Measurements from ENCODE around the gene XYLT1.
"Not testable (repeated sequence)": the region's sequence is repeated elsewhere in the genome, so short reads cannot be mapped to it uniquely, and the experiment has no call there.

The XYLT1 gene

GRCh38 chr16:17482341-17482740 lies 11.6 kb upstream of the XYLT1 start:
- DNase-seq, result not testable (repeated sequence)

GRCh38 chr16:17481736-17482135 lies 11.0 kb upstream of the XYLT1 start:
- no peak for DNase-seq

- DNase-seq, result not testable (repeated sequence)
These were observed 6.4 kb upstream of the XYLT1 start for GRCh38 chr16:17477260-17477545.

GRCh38 chr16:17476414-17477259 lies 5.9 kb upstream of the XYLT1 start:
- no peak for DNase-seq

- no peak for DNase-seq
These were observed 4.3 kb upstream of the XYLT1 start for GRCh38 chr16:17475104-17475503.

- no peak for DNase-seq
These were observed 3.8 kb upstream of the XYLT1 start for GRCh38 chr16:17474572-17474971.

GRCh38 chr16:17474037-17474436 lies 3.3 kb upstream of the XYLT1 start:
- no peak for DNase-seq

- DNase-seq, result no peak
These were observed 1.1 kb upstream of the XYLT1 start for GRCh38 chr16:17471719-17472461.

GRCh38 chr16:17470182-17470907 lies 415 bp downstream of the XYLT1 start:
- peak; percentile 22 for DNase-seq

GRCh38 chr16:17469741-17470181 lies 999 bp downstream of the XYLT1 start:
- no peak for DNase-seq

- DNase-seq, result no peak
These were observed 1.6 kb downstream of the XYLT1 start for GRCh38 chr16:17469011-17469740.

GRCh38 chr16:17468611-17469010 lies 2.1 kb downstream of the XYLT1 start:
- no peak for DNase-seq

GRCh38 chr16:17467923-17468540 lies 2.7 kb downstream of the XYLT1 start:
- DNase-seq, result no peak

- no peak for DNase-seq
These were observed 3.9 kb downstream of the XYLT1 start for GRCh38 chr16:17466876-17467275.

GRCh38 chr16:17465460-17465859 lies 5.3 kb downstream of the XYLT1 start:
- DNase-seq, result no peak

GRCh38 chr16:17463335-17463734 lies 7.4 kb downstream of the XYLT1 start:
- no peak for DNase-seq

- no peak for DNase-seq
These were observed 8.6 kb downstream of the XYLT1 start for GRCh38 chr16:17461951-17462729.

- DNase-seq, result no peak
These were observed 9.9 kb downstream of the XYLT1 start for GRCh38 chr16:17460890-17461289.

GRCh38 chr16:17459903-17460521 lies 10.7 kb downstream of the XYLT1 start:
- no peak for DNase-seq

GRCh38 chr16:17457997-17458396 lies 12.8 kb downstream of the XYLT1 start:
- no peak for DNase-seq

- DNase-seq, result no peak
These were observed 13.2 kb downstream of the XYLT1 start for GRCh38 chr16:17457513-17457912.

Measured in activated gamma-delta T cell (primary cell).